HCT116 (cell line): Measurements from ENCODE around the gene FMOD.

Source experiments
- ZFX ChIP-seq: fragments of 450-650 bp; IDR thresholded peaks from 2 replicates; pipeline ENCODE4 v1.6.1; 2017
- TF ChIP-seq, protein P1 (sequence below), 3 experiments: fragments of 200-600 bp in 1 of 3; sonication (generic) in 1 of 3; IDR thresholded peaks in 2 of 3; conservative IDR thresholded peaks in 1 of 3; 2 replicates each; pipeline ENCODE4 v1.5.1; 2012 to 2017; ENCODE audit warnings: low read depth in 2 of 3, low read length in 2 of 3, antibody characterized with exemption in 1 of 3, borderline replicate concordance in 1 of 3, control low read depth in 1 of 3, mild to moderate bottlenecking in 1 of 3, mixed read lengths in 1 of 3, mixed run types in 1 of 3, moderate library complexity in 1 of 3; ENCODE audit not compliant: insufficient read depth in 1 of 3

DNA sequence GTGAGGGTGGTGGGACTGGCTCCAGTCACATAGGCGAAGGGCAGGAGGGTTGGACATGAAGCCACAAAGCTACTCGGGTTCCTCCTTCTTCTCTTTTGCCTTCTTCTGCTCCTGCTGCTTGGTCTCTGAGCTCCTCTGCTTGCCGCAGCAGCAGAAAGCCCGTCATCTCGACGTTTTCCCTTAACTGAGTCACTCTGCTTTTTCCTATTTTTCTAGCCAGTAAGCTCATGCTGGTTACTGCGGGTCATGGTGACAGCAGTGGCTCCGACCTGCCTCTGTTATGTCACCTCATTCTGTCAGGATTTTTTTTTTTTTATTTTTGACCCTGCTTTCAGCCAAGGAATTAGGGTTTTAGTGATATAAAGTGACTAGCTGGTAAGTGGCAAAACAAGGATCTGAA lies 2.6 kb upstream of the FMOD start:
- TF ChIP-seq, protein P1, sequence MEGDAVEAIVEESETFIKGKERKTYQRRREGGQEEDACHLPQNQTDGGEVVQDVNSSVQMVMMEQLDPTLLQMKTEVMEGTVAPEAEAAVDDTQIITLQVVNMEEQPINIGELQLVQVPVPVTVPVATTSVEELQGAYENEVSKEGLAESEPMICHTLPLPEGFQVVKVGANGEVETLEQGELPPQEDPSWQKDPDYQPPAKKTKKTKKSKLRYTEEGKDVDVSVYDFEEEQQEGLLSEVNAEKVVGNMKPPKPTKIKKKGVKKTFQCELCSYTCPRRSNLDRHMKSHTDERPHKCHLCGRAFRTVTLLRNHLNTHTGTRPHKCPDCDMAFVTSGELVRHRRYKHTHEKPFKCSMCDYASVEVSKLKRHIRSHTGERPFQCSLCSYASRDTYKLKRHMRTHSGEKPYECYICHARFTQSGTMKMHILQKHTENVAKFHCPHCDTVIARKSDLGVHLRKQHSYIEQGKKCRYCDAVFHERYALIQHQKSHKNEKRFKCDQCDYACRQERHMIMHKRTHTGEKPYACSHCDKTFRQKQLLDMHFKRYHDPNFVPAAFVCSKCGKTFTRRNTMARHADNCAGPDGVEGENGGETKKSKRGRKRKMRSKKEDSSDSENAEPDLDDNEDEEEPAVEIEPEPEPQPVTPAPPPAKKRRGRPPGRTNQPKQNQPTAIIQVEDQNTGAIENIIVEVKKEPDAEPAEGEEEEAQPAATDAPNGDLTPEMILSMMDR (IDR thresholded peaks at IDR 0.05 in 2 of 3, conservative IDR thresholded peaks at IDR 0.05 in 1 of 3; ENCODE audit: borderline replicate concordance in 1 of 3, insufficient read depth in 1 of 3, low read depth in 2 of 3, low read length in 2 of 3): no peak
- no peak for TF ChIP-seq ZFX
